Progenitor cell of endocrine pancreas (in vitro differentiated cells): ENCODE measurements around the gene SNX30. TPM values are rescaled to one million over a fixed set of nuclear protein-coding genes. Genes with fewer than 3 reads are reported as not detected.

Experiments
- DNase-seq: peaks from one replicate; pipeline ENCODE4 v3.0.0; 2021; ENCODE audit warnings: low spot score; ENCODE audit not compliant: unreplicated experiment
- H3K27ac Mint-ChIP-seq: 2 replicates; pipeline ENCODE4 v1.8.0; 2021; ENCODE audit warnings: mild to moderate bottlenecking, moderate library complexity, mixed read lengths
- H3K27me3 Mint-ChIP-seq: 2 replicates; pipeline ENCODE4 v1.8.0; 2021; ENCODE audit warnings: mixed read lengths
- H3K36me3 Mint-ChIP-seq: 2 replicates; pipeline ENCODE4 v1.8.0; 2022; ENCODE audit warnings: mixed read lengths; ENCODE audit not compliant: insufficient read depth
- H3K4me1 Mint-ChIP-seq: 2 replicates; pipeline ENCODE4 v1.8.0; 2021; ENCODE audit warnings: low read depth, mixed read lengths
- H3K4me3 Mint-ChIP-seq: 2 replicates; pipeline ENCODE4 v1.8.0; 2021; ENCODE audit warnings: low read depth, mild to moderate bottlenecking, moderate library complexity, mixed read lengths
- H3K9me3 Mint-ChIP-seq: 2 replicates; pipeline ENCODE4 v1.8.0; 2021; ENCODE audit warnings: low read depth, mixed read lengths
- CTCF ChIP-seq: fragments of 200-600 bp; sonication (generic); IDR thresholded peaks from one replicate; pipeline ENCODE4 v1.5.0; 2021; ENCODE audit warnings: antibody characterized with exemption, mild to moderate bottlenecking; ENCODE audit not compliant: unreplicated experiment
- total RNA-seq: library from RNA; stranded (reverse); gene quantifications from 2 replicates; pipeline ENCODE4 v1.2.1, GENCODE V29; 2021

SNX30 gene
- total RNA-seq, 1 donor from 2014 or later: 13.4 TPM

DNA sequence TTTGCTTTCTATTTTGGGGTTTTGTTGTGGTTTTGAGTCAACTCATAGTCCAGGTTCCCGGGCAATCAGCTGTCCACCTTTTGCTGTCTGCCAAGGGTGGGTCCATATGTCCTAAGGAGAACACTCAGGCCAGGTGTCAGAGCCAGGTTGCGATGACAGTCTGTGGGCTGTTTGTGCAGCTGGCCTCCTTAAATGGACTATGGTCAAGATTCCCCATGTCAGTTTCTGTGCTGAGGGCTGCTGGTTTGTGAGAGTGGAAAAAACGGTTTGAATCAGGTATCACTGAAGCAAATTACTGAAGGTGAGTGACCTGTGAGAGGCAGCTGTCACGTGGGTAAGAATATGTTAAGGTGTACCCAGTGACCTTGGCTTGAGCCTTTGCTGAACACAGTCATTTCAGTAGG lies 33.0 kb downstream of the SNX30 start:
- Mint-ChIP-seq H3K27ac (no peak overlapping the region), H3K36me3 (no peaks in the 10 kb centered on the region), H3K27me3 (no peaks in the 10 kb centered on the region), H3K9me3 (no peaks in the 10 kb centered on the region), H3K4me3 (no peak overlapping the region), H3K4me1 (peaks cover 8% of the 10 kb centered on the region)
- DNase-seq: no peak
- TF ChIP-seq CTCF: no peak

- Mint-ChIP-seq H3K4me1 (peaks cover 8% of the 10 kb centered on the region), H3K36me3 (no peaks in the 10 kb centered on the region), H3K27ac (no peak overlapping the region), H3K27me3 (no peaks in the 10 kb centered on the region), H3K9me3 (no peaks in the 10 kb centered on the region), H3K4me3 (no peak overlapping the region)
- DNase-seq: no peak
- TF ChIP-seq CTCF: no peak
These were observed 33.6 kb downstream of the SNX30 start for GRCh38 chr9:112784020-112784785.

- Mint-ChIP-seq H3K27ac (peak overlapping the region; percentile 15), H3K36me3 (no peaks in the 10 kb centered on the region), H3K4me1 (peaks cover 8% of the 10 kb centered on the region), H3K27me3 (no peaks in the 10 kb centered on the region), H3K4me3 (no peak overlapping the region), H3K9me3 (no peaks in the 10 kb centered on the region)
- no peak for DNase-seq
- TF ChIP-seq CTCF: no peak
These were observed 35.4 kb downstream of the SNX30 start for GRCh38 chr9:112785986-112786385.

DNA sequence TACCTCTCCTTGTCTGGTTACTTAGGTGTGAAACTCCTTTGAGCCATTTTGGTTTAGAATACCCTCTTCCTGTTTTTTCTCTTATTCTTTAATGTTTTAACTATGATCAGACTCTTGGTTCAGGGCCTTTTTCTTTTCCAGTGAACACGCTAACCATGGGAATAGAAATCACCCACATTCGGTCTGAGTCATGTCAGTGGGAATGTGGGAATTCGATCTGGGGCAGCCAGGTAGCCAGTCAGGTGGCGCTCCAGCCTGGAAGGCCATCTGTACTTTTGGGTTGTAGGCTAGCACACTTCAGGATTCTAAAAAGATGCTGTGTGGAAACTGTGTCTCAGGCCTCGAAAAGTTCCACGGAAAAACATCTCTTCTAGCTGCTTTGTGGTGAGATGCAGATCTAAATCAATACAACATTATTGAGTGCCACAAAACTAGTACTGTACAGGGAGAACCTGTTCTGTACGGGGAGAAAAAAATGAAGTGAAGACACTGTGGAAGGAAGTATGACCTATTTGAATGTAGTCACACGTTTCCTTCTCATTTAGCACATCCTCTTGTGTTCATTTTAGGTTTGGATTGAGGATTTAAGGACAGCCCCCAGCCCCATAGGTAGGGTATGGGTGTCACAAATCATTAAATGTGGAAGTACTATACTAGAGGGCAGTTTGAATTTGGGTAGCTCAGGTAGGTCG lies 36.4 kb downstream of the SNX30 start:
- Mint-ChIP-seq H3K27ac (peak overlapping the region; percentile 22), H3K9me3 (no peaks in the 10 kb centered on the region), H3K27me3 (no peaks in the 10 kb centered on the region), H3K4me1 (peaks cover 8% of the 10 kb centered on the region), H3K36me3 (no peaks in the 10 kb centered on the region), H3K4me3 (no peak overlapping the region)
- DNase-seq: no peak
- TF ChIP-seq CTCF: no peak

GRCh38 chr9:112787978-112788377 lies 37.4 kb downstream of the SNX30 start:
- peaks cover 7% of the 10 kb centered on the region for H3K4me1 Mint-ChIP-seq
- no peak for DNase-seq
- H3K27ac Mint-ChIP-seq: no peak overlapping the region
- no peak for TF ChIP-seq CTCF
- H3K9me3 Mint-ChIP-seq: no peaks in the 10 kb centered on the region
- H3K36me3 Mint-ChIP-seq: no peaks in the 10 kb centered on the region
- no peaks in the 10 kb centered on the region for H3K27me3 Mint-ChIP-seq
- no peak overlapping the region for H3K4me3 Mint-ChIP-seq
